Osteoblast (primary cell): Measurements from ENCODE around the gene PHF12. TPM values are rescaled to one million over a fixed set of nuclear protein-coding genes. Genes with fewer than 3 reads are reported as not detected.

Source experiments
- DNase-seq: peaks from one replicate; pipeline ENCODE4 v3.0.0; 2011; ENCODE audit warnings: low spot score, mixed read lengths; ENCODE audit not compliant: insufficient read length; ENCODE audit errors: missing footprints
- H2AFZ ChIP-seq: 2 replicates; pipeline ENCODE4 v1.6.0; 2011; ENCODE audit warnings: mild to moderate bottlenecking, low read length
- H3K27ac ChIP-seq: 2 replicates; pipeline ENCODE4 v1.5.1; 2011; ENCODE audit warnings: mild to moderate bottlenecking, low read depth, low read length, moderate library complexity
- H3K27me3 ChIP-seq: 2 replicates; pipeline ENCODE4 v1.6.0; 2012; ENCODE audit warnings: mild to moderate bottlenecking, control low read depth, inconsistent platforms, low read length, moderate library complexity; ENCODE audit not compliant: insufficient read depth
- H3K36me3 ChIP-seq: 2 replicates; pipeline ENCODE4 v1.5.1; 2011; ENCODE audit warnings: mild to moderate bottlenecking, low read length, control low read depth, moderate library complexity; ENCODE audit not compliant: insufficient read depth
- H3K4me1 ChIP-seq: 2 replicates; pipeline ENCODE4 v1.5.1; 2011; ENCODE audit warnings: mild to moderate bottlenecking, low read length, control low read depth, moderate library complexity; ENCODE audit not compliant: insufficient read depth
- H3K4me2 ChIP-seq: 2 replicates; pipeline ENCODE4 v1.6.0; 2011; ENCODE audit warnings: mild to moderate bottlenecking, low read length; ENCODE audit not compliant: insufficient read depth
- H3K4me3 ChIP-seq: fragments of 200-600 bp; sonication (generic); 3 replicates; pipeline ENCODE4 v1.5.1; 2012; ENCODE audit warnings: mild to moderate bottlenecking, low read length, inconsistent platforms; ENCODE audit not compliant: insufficient read depth
- H3K79me2 ChIP-seq: 2 replicates; pipeline ENCODE4 v1.6.0; 2012; ENCODE audit warnings: mild to moderate bottlenecking, low read length, control low read depth, inconsistent platforms; ENCODE audit not compliant: insufficient read depth
- H3K9me3 ChIP-seq: 2 replicates; pipeline ENCODE4 v1.5.1; 2011; ENCODE audit warnings: low read depth, low read length, control low read depth
- H4K20me1 ChIP-seq: 2 replicates; pipeline ENCODE4 v1.6.0; 2012; ENCODE audit warnings: mild to moderate bottlenecking, low read length, control low read depth; ENCODE audit not compliant: insufficient read depth
- CTCF ChIP-seq: IDR thresholded peaks from 2 replicates; pipeline ENCODE4 v1.5.1; 2011; ENCODE audit warnings: mild to moderate bottlenecking, low read depth, low read length, moderate library complexity; ENCODE audit errors: extremely low read depth
- total RNA-seq: library from RNA; depleted of rRNA; stranded (reverse); fragments of >200 nt; gene quantifications from 2 replicates; pipeline ENCODE4 v1.2.3, GENCODE V29; 2012

PHF12 gene
- total RNA-seq, 1 donor: 26.8 TPM

- Histone ChIP-seq H3K4me1 (peaks cover 11% of the 10 kb centered on the region), H2AFZ (no peak overlapping the region), H3K36me3 (peaks cover 30% of the 10 kb centered on the region), H3K4me3 (no peak overlapping the region), H3K9me3 (peaks cover 3% of the 10 kb centered on the region), H3K27ac (peak overlapping the region; percentile 54), H3K27me3 (no peaks in the 10 kb centered on the region), H3K79me2 (peaks cover 77% of the 10 kb centered on the region), H4K20me1 (peaks cover 50% of the 10 kb centered on the region), H3K4me2 (no peak overlapping the region)
- DNase-seq: no peak
- TF ChIP-seq CTCF: no peak
These were observed 24.5 kb downstream of the PHF12 start for GRCh38 chr17:28926786-28927185.

- Histone ChIP-seq H3K79me2 (peaks cover 76% of the 10 kb centered on the region), H3K9me3 (peaks cover 3% of the 10 kb centered on the region), H3K36me3 (peaks cover 34% of the 10 kb centered on the region), H4K20me1 (peaks cover 49% of the 10 kb centered on the region), H3K4me2 (no peak overlapping the region), H3K4me3 (no peak overlapping the region), H2AFZ (no peak overlapping the region), H3K4me1 (peaks cover 11% of the 10 kb centered on the region), H3K27ac (peak overlapping the region; percentile 54), H3K27me3 (no peaks in the 10 kb centered on the region)
- DNase-seq: no peak
- no peak for TF ChIP-seq CTCF
These were observed 25.0 kb downstream of the PHF12 start for GRCh38 chr17:28926366-28926765.

DNA sequence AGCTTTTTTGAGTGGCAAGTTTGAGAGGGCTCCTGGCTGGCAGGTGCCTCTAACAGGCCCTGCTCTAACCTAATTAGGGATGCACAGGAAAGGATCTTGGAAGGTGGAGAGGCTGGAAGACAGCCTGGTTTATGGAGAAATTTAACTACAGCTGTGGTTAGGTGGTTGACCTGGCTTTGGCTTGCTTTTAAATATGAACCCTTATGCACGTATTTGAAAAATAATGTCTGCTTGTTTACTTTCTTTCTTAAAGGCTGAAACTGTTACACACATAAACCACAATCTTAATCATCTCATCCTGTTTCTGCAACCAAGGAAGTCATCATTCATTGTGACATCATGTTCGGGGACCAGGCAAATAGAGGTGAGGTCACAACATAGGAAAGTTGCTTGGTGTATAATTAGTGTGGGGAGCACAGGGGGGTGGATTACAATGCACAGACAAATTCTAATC is 25.4 kb downstream of the PHF12 start:
- DNase-seq: peak; percentile 90
- Histone ChIP-seq H3K4me1 (peaks cover 11% of the 10 kb centered on the region), H3K27me3 (no peaks in the 10 kb centered on the region), H3K4me2 (peak overlapping the region; percentile 21), H3K4me3 (no peak overlapping the region), H3K79me2 (peaks cover 72% of the 10 kb centered on the region), H4K20me1 (peaks cover 49% of the 10 kb centered on the region), H3K27ac (peak overlapping the region; percentile 54), H3K36me3 (peaks cover 38% of the 10 kb centered on the region), H3K9me3 (peaks cover 3% of the 10 kb centered on the region), H2AFZ (no peak overlapping the region)
- no peak for TF ChIP-seq CTCF

DNA sequence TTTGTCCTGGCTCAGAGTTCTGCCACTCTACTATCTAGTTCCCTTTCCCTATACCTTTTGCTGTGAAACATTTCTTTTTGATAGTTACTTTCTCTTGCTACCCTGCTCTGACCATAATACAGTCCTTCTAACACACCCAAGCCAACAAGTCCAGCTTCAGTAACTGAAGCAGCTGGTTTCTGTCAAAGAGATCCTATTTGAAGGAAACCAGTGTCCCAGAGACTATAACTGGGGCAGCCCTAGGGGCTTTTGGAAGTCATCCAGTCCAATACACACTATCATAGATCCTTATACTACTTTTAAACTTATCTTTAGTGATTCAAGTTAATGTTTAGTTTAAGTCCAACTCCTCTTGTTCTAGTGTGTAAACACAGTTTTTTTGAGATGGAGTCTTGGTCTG is 31.1 kb downstream of the PHF12 start:
- H3K4me2 ChIP-seq: no peak overlapping the region
- H3K9me3 ChIP-seq: no peaks in the 10 kb centered on the region
- H3K36me3 ChIP-seq: peaks cover 84% of the 10 kb centered on the region
- TF ChIP-seq CTCF: no peak
- peaks cover 28% of the 10 kb centered on the region for H4K20me1 ChIP-seq
- no peak overlapping the region for H3K27ac ChIP-seq
- no peak for DNase-seq
- no peak overlapping the region for H3K4me3 ChIP-seq
- no peak overlapping the region for H2AFZ ChIP-seq
- no peaks in the 10 kb centered on the region for H3K27me3 ChIP-seq
- peaks cover 22% of the 10 kb centered on the region for H3K79me2 ChIP-seq
- H3K4me1 ChIP-seq: peaks cover 4% of the 10 kb centered on the region
